ENCODE data around the gene MEF2A. TPM values are rescaled to one million over a fixed set of nuclear protein-coding genes. Genes with fewer than 3 reads are reported as not detected.

Gene MEF2A
- total RNA-seq, 3 donors from 2014 or later: 41.6 to 77.6 (median 63.4) TPM

DNA sequence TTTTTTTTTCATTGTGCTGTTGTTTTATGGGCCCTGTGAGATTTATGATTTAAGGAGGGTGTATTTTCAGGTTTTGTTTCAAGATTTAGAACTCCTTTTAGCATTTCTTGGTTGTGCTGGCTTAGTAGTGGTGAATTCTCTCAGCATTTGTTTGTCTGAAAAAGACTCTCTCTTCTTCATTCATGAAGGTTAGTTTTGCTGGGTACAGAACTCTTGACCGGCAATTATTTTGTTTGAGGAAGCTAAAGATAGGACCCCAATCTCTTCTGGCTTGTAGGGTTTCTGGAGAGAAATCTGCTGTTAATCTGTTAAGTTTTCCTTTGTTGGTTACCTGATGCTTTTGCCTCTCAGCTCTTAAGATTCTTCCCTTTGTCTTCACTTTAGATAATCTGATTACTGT lies 120.5 kb downstream of the MEF2A start:
- no peak for DNase-seq (ENCODE audit: low spot score in 2 of 2)
- Histone ChIP-seq H3K36me3 (no peaks in the 10 kb centered on the region), H3K9me3 (peaks cover 0 to 5% of the 10 kb centered on the region in 2 donors), H3K27ac (no peak overlapping the region), H3K27me3 (no peaks in the 10 kb centered on the region), H3K4me3 (no peak overlapping the region), H3K4me1 (no peaks in the 10 kb centered on the region)
- intact Hi-C loops (cut with DNase I; ENCODE audit: low total_unique reads): no loop called here
- TF ChIP-seq POLR2AphosphoS5 (IDR thresholded peaks at IDR 0.05) (no peak), POLR2A (IDR thresholded peaks at IDR 0.05) (no peak), CTCF (IDR thresholded peaks at IDR 0.05) (no peak)

DNA sequence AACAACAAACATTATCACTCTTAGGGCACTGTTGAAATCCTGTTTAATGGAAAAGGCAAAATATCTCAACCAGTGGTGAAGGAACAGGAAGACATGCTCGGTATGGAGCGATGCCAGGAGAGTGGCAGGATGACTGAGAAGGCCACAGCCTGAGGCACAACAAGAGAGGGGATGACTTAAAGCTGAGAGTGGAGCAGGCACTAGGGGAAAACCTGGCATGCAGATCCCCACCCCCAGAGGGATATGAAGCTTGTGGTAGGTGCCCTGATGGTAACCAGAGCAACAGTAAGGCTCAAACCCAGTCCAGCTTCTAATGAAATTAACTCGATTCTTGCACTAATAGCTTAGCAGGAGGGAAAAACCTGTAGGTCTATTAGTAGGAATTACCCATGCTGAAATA lies 127.0 kb downstream of the MEF2A start:
- Histone ChIP-seq H3K27me3 (no peaks in the 10 kb centered on the region), H3K27ac (no peak overlapping the region), H3K4me3 (no peak overlapping the region), H3K9me3 (no peaks in the 10 kb centered on the region), H3K4me1 (no peaks in the 10 kb centered on the region), H3K36me3 (no peaks in the 10 kb centered on the region)
- no peak for DNase-seq (ENCODE audit: low spot score in 2 of 2)
- TF ChIP-seq CTCF (IDR thresholded peaks at IDR 0.05): no peak
- TF ChIP-seq POLR2AphosphoS5 (IDR thresholded peaks at IDR 0.05): no peak
- TF ChIP-seq POLR2A (IDR thresholded peaks at IDR 0.05): no peak
- intact Hi-C loops (cut with DNase I; ENCODE audit: low total_unique reads): no loop called here

DNA sequence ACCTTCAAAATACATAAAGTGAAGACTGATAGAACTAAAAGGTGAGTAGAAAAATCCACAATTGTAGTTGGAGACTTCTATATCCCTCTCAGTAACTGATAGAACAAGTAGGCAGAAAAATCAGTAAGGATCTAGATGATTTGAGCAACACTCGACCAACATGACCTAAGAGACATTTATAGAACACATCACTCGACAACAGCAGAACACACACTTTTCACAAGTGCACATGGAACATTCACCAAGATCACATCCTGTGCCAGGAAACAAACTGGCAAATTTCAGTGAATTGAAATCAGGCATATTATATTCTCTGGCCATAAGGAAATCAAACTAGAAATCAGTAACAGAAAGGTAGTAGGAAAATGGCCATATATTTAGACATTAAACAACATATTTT lies 130.3 kb downstream of the MEF2A start:
- no peak for DNase-seq (ENCODE audit: low spot score in 2 of 2)
- no peaks in the 10 kb centered on the region for H3K27me3 ChIP-seq
- H3K36me3 ChIP-seq: no peaks in the 10 kb centered on the region
- TF ChIP-seq POLR2A (IDR thresholded peaks at IDR 0.05) (no peak), CTCF (IDR thresholded peaks at IDR 0.05) (no peak), POLR2AphosphoS5 (IDR thresholded peaks at IDR 0.05) (no peak)
- intact Hi-C loops (cut with DNase I; ENCODE audit: low total_unique reads): no loop called here
- no peaks in the 10 kb centered on the region for H3K4me1 ChIP-seq
- no peak overlapping the region for H3K27ac ChIP-seq
- no peak overlapping the region for H3K4me3 ChIP-seq
- H3K9me3 ChIP-seq: no peaks in the 10 kb centered on the region

DNA sequence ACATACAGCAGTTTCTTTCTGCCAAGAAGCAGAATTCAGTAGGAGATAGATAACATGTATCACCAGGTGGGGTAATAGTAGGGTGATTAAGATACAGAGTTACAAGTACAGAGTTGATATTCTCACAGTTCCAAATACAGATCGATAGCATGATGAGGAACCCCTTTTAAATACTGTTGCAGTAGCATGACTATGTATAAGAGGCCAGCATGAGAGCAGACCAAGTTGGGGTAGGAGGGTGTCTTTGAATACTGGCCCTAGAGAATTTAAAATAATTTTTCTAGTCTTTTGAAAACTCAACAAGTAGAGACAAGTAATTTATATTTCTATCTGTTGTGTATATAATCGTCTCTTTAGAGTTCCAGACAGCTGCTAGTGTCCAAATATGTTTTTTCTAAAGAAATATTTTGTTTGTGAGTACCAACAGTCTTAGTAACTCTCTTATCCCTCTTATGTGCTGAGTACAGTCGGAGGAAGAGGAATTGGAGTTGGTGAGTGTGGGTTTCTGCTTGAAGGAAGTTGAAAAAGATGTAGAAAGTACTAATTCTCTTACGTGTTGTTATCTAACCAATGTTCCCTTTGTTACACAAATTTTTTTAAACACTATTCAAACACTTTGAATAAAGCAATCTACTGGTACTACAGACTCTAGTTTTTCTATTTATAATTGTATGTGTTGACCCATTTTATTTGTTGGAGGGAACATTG lies 137.3 kb downstream of the MEF2A start:
- no peaks in the 10 kb centered on the region for H3K36me3 ChIP-seq
- TF ChIP-seq POLR2AphosphoS5 (IDR thresholded peaks at IDR 0.05): no peak
- no peak for TF ChIP-seq CTCF (IDR thresholded peaks at IDR 0.05)
- TF ChIP-seq POLR2A (IDR thresholded peaks at IDR 0.05): no peak
- no peaks in the 10 kb centered on the region for H3K9me3 ChIP-seq
- H3K27me3 ChIP-seq: no peaks in the 10 kb centered on the region
- intact Hi-C loops (cut with DNase I; ENCODE audit: low total_unique reads): no loop called here
- DNase-seq (ENCODE audit: low spot score in 2 of 2): no peak
- peak overlapping the region; percentile 81 to 86 for H3K27ac ChIP-seq
- H3K4me1 ChIP-seq: peaks cover 0 to 3% of the 10 kb centered on the region in 2 donors
- no peak overlapping the region for H3K4me3 ChIP-seq

GRCh38 chr15:99703603-99704443 lies 138.0 kb downstream of the MEF2A start:
- Histone ChIP-seq H3K9me3 (no peaks in the 10 kb centered on the region), H3K27me3 (no peaks in the 10 kb centered on the region), H3K4me3 (no peak overlapping the region), H3K4me1 (peaks cover 0 to 3% of the 10 kb centered on the region in 2 donors), H3K27ac (peak overlapping the region; percentile 81 to 86), H3K36me3 (no peaks in the 10 kb centered on the region)
- no peak for TF ChIP-seq POLR2AphosphoS5 (IDR thresholded peaks at IDR 0.05)
- TF ChIP-seq CTCF (IDR thresholded peaks at IDR 0.05): peak; percentile 71 to 83 (median 80)
- intact Hi-C loops (cut with DNase I; ENCODE audit: low total_unique reads): no loop called here
- DNase-seq (ENCODE audit: low spot score in 2 of 2): no peak

All from breast epithelium (tissue), 4 donors.